ENCODE measurements around the gene MRPS6. TPM values are rescaled to one million over a fixed set of nuclear protein-coding genes. Genes with fewer than 3 reads are reported as not detected.

Gene MRPS6
- total RNA-seq, 1 donor from 2014 or later = 42.4 TPM

DNA sequence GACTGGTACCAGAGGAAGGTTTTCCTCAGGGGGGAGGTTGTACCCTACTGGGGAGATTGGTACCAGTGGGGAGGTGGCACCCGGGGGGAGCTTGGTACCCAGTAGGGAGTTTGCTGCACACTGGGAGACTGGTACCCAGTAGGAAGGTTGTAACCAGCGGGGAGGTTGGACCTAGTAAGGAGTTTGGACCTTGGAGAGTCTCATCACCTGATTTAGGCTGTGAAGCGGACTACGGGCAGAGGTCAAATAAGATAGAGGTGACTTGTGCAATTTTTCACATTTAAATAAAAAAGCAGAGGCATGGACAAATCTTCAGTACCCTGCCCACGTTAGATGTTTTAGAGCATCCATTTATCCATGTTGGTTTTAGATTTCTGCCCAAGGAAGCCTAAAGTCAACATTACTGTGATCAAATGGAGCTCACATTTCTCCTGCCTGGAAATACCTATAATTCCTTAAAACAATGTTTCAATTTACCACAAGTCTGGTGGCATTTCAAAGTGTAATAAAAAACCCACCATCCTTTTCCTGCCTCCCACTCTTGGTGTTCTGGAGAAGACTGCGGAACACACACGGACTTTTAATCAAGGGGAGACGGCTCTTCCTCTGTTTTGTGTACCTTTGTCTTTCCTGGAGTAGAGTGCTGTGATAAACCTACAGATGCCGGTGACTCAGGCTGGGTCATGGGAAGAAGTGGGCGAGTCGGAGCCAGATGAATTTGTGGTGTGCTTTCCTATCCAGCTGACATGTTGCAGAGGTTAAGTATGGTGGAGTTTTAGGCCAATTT is 36.2 kb upstream of the MRPS6 start:
- no peaks in the 10 kb centered on the region for H3K27me3 Mint-ChIP-seq (ENCODE audit: unreplicated experiment)
- no peak for DNase-seq (ENCODE audit: low spot score)
- TF ChIP-seq, protein P1, sequence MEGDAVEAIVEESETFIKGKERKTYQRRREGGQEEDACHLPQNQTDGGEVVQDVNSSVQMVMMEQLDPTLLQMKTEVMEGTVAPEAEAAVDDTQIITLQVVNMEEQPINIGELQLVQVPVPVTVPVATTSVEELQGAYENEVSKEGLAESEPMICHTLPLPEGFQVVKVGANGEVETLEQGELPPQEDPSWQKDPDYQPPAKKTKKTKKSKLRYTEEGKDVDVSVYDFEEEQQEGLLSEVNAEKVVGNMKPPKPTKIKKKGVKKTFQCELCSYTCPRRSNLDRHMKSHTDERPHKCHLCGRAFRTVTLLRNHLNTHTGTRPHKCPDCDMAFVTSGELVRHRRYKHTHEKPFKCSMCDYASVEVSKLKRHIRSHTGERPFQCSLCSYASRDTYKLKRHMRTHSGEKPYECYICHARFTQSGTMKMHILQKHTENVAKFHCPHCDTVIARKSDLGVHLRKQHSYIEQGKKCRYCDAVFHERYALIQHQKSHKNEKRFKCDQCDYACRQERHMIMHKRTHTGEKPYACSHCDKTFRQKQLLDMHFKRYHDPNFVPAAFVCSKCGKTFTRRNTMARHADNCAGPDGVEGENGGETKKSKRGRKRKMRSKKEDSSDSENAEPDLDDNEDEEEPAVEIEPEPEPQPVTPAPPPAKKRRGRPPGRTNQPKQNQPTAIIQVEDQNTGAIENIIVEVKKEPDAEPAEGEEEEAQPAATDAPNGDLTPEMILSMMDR (IDR thresholded peaks at IDR 0.05; ENCODE audit: unreplicated experiment) = no peak
- no peak overlapping the region for H3K27ac Mint-ChIP-seq (ENCODE audit: unreplicated experiment)
- no peaks in the 10 kb centered on the region for H3K36me3 Mint-ChIP-seq (ENCODE audit: low read depth, unreplicated experiment)
- H3K4me3 Mint-ChIP-seq (ENCODE audit: unreplicated experiment) = no peak overlapping the region
- H3K4me1 Mint-ChIP-seq (ENCODE audit: unreplicated experiment) = no peaks in the 10 kb centered on the region
- H3K9me3 Mint-ChIP-seq (ENCODE audit: unreplicated experiment) = no peaks in the 10 kb centered on the region

DNA sequence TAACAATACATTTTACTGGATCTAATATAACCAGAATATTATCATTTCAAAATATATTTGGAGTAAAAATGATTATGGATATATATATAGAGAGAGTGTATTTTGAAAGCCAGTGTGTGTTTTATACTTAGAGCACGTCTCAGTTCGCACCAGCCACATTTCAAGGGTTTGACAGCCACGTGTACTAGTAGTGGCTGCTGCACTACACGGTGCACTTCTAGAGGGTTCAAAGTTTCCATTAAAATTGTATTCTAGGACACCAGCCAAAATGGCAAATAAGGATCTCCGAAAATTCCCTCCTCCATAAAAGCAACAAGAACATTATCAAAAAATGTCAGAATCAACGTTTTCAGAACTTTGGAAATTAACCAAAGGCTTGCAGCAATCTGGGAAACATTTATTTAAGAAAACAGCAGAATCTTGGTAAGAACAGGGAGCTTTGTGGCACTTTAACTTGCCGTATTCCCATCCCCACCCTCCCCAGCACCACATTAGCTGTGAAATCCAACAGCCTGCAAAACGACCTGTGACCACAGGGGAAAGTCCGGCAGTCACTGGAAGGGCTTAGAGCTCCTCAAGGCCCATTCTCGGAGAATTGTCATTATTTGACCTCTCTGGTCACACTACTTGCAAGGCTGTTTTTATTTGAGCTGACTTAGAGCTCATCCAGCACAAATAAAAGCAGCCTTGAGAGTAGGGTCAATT is 33.5 kb upstream of the MRPS6 start:
- Mint-ChIP-seq H3K36me3 (ENCODE audit: low read depth, unreplicated experiment) (no peaks in the 10 kb centered on the region), H3K27me3 (ENCODE audit: unreplicated experiment) (no peaks in the 10 kb centered on the region), H3K27ac (ENCODE audit: unreplicated experiment) (no peak overlapping the region), H3K9me3 (ENCODE audit: unreplicated experiment) (no peaks in the 10 kb centered on the region), H3K4me1 (ENCODE audit: unreplicated experiment) (no peaks in the 10 kb centered on the region), H3K4me3 (ENCODE audit: unreplicated experiment) (no peak overlapping the region)
- no peak for DNase-seq (ENCODE audit: low spot score)
- TF ChIP-seq, protein P1 (IDR thresholded peaks at IDR 0.05; ENCODE audit: unreplicated experiment) = no peak

DNA sequence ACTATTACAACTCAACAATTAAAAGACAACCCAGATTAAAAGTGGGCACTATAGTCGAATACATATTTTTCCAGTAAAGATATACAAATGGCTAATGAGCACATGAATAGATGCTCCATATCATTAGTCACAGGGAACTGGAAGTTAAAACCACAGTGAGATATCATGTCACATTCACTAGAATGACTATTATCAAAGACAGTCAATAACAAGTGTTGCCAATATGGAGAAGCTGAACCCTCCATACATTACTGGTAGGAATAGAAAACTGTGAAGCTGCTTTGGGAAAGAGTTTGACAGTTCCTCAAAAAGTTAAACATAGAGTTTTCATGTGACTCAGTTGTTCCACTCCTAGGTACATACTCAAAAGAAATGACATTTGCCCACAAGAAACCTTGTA is 30.6 kb upstream of the MRPS6 start:
- H3K9me3 Mint-ChIP-seq (ENCODE audit: unreplicated experiment) = no peaks in the 10 kb centered on the region
- TF ChIP-seq, protein P1 (IDR thresholded peaks at IDR 0.05; ENCODE audit: unreplicated experiment) = no peak
- H3K27ac Mint-ChIP-seq (ENCODE audit: unreplicated experiment) = no peak overlapping the region
- no peaks in the 10 kb centered on the region for H3K36me3 Mint-ChIP-seq (ENCODE audit: low read depth, unreplicated experiment)
- no peaks in the 10 kb centered on the region for H3K27me3 Mint-ChIP-seq (ENCODE audit: unreplicated experiment)
- no peak overlapping the region for H3K4me3 Mint-ChIP-seq (ENCODE audit: unreplicated experiment)
- H3K4me1 Mint-ChIP-seq (ENCODE audit: unreplicated experiment) = no peaks in the 10 kb centered on the region
- DNase-seq (ENCODE audit: low spot score) = no peak

DNA sequence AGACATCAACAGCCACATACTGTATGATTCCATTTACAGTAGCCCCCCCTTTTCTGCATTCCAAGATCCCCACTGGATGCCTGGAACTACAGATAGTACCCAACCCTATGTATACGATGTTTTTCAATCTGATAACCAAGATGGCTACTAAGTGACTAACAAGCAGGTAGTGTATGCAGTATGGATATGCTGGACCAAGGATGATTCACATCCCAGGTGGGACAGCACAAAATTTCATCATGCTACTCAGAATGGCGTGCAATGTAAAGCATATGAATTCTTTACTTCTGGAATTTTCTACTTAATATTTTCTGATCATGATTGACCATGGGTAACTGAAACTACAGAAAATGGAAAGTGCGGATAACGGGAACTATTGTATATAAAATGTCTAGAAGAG is 30.0 kb upstream of the MRPS6 start:
- no peak overlapping the region for H3K4me3 Mint-ChIP-seq (ENCODE audit: unreplicated experiment)
- no peak overlapping the region for H3K27ac Mint-ChIP-seq (ENCODE audit: unreplicated experiment)
- DNase-seq (ENCODE audit: low spot score) = no peak
- TF ChIP-seq, protein P1 (IDR thresholded peaks at IDR 0.05; ENCODE audit: unreplicated experiment) = no peak
- no peaks in the 10 kb centered on the region for H3K9me3 Mint-ChIP-seq (ENCODE audit: unreplicated experiment)
- H3K27me3 Mint-ChIP-seq (ENCODE audit: unreplicated experiment) = no peaks in the 10 kb centered on the region
- no peaks in the 10 kb centered on the region for H3K36me3 Mint-ChIP-seq (ENCODE audit: low read depth, unreplicated experiment)
- no peaks in the 10 kb centered on the region for H3K4me1 Mint-ChIP-seq (ENCODE audit: unreplicated experiment)

DNA sequence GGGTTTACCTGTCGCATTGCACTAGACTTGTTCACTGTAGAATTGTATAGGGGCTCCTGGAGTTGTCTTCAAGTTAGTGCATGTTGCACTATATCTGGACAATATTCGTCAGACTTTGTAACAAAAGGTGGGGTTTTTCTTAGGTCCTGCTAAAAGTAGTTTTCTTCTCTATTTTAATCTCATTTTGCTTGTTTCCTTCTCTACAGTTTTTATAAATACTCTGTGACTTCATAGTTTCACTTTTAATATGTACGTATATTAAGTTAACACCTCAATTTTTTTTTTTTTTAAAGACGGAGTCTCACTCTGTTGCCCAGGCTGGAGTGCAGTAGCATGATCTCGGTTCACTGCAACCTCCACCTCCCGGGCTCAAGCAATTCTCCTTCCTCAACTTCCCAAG is 26.5 kb upstream of the MRPS6 start:
- Mint-ChIP-seq H3K9me3 (ENCODE audit: unreplicated experiment) (no peaks in the 10 kb centered on the region), H3K36me3 (ENCODE audit: low read depth, unreplicated experiment) (no peaks in the 10 kb centered on the region), H3K27me3 (ENCODE audit: unreplicated experiment) (no peaks in the 10 kb centered on the region), H3K27ac (ENCODE audit: unreplicated experiment) (no peak overlapping the region), H3K4me1 (ENCODE audit: unreplicated experiment) (no peaks in the 10 kb centered on the region), H3K4me3 (ENCODE audit: unreplicated experiment) (no peak overlapping the region)
- TF ChIP-seq, protein P1 (IDR thresholded peaks at IDR 0.05; ENCODE audit: unreplicated experiment) = no peak
- DNase-seq (ENCODE audit: low spot score) = no peak
